Spleen (tissue), 7 donors: ENCODE results near the gene CPT1A.

Experiments
- POLR2A ChIP-seq, 3 donors: fragments of 450-650 bp; IDR thresholded peaks; one replicate each; pipeline ENCODE4 v1.5.1; 2017; ENCODE audit warnings: antibody characterized with exemption in 3 of 3, mild to moderate bottlenecking in 1 of 3
- TF ChIP-seq, protein P1 (sequence below), 11 experiments: fragments of 200-600 bp in 7 of 11; fragments of 450-650 bp in 4 of 11; sonication (generic) in 4 of 11; IDR thresholded peaks in 8 of 11; conservative IDR thresholded peaks in 3 of 11; 1 replicate in 7 of 11; 2 replicates in 4 of 11; pipeline versions ENCODE4 v1.4.0 to v1.8.0; 2016 to 2021; ENCODE audit warnings: antibody characterized with exemption in 11 of 11, inconsistent platforms in 4 of 11, mild to moderate bottlenecking in 1 of 11
- donor health status: DM: no; HTN: no; CAD: no; lungs with moderate emphysema.
- donor health status: DM: no; HTN: no; CAD: no.
- donor health status: DM: no; HTN: no; CAD: no.

- TF ChIP-seq, protein P1, sequence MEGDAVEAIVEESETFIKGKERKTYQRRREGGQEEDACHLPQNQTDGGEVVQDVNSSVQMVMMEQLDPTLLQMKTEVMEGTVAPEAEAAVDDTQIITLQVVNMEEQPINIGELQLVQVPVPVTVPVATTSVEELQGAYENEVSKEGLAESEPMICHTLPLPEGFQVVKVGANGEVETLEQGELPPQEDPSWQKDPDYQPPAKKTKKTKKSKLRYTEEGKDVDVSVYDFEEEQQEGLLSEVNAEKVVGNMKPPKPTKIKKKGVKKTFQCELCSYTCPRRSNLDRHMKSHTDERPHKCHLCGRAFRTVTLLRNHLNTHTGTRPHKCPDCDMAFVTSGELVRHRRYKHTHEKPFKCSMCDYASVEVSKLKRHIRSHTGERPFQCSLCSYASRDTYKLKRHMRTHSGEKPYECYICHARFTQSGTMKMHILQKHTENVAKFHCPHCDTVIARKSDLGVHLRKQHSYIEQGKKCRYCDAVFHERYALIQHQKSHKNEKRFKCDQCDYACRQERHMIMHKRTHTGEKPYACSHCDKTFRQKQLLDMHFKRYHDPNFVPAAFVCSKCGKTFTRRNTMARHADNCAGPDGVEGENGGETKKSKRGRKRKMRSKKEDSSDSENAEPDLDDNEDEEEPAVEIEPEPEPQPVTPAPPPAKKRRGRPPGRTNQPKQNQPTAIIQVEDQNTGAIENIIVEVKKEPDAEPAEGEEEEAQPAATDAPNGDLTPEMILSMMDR (IDR thresholded peaks at IDR 0.05 in 8 of 11, conservative IDR thresholded peaks at IDR 0.05 in 3 of 11), result peak in 4 of 11 experiments; percentile 20 to 49 (median 27)
- TF ChIP-seq POLR2A (IDR thresholded peaks at IDR 0.05), result peak in 1 of 3 donors; percentile 57
Measured at GRCh38 chr11:68839054-68839865, 2.5 kb downstream of the CPT1A start.
